IMR-90 (cell line): Measurements from ENCODE around the gene GPX6. TPM values are rescaled to one million over a fixed set of nuclear protein-coding genes. Genes with fewer than 3 reads are reported as not detected.

ENCODE experiments used
- ATAC-seq: fragments of 200-7000 bp; cut with Tn5 transposase; 2 replicates; pipeline ENCODE4 v1.9.1; 2020; ENCODE audit warnings: low read depth, mild to moderate bottlenecking, moderate library complexity
- BruUV-seq: library from RNA; stranded (reverse); fragments of 400-500 nt; replicated peaks from 2 replicates; lab custom pipeline; 2021; lab: Mats Ljungman, UMichigan
- CTCF ChIA-PET: fragments of 300-600 bp; formaldehyde crosslinking; extraction: SDS; loops from one replicate; lab custom pipeline; 2021; ENCODE audit warnings: antibody characterized with exemption; lab: Yijun Ruan, JAX
- POLR2A ChIA-PET: fragments of 300-600 bp; sonication (Branson Sonifier 250); formaldehyde crosslinking; loops from one replicate; lab custom pipeline; 2022; ENCODE audit warnings: antibody characterized with exemption; ENCODE audit not compliant: unreplicated experiment; lab: Charles Lee
- DNase-seq: peaks from one replicate; pipeline ENCODE4 v3.0.0; 2013
- H2AFZ ChIP-seq: replicated peaks from 2 replicates; pipeline ENCODE3; 2013; ENCODE audit warnings: low read length, mild to moderate bottlenecking; ENCODE audit not compliant: poor library complexity
- H2AK5ac ChIP-seq: 2 replicates; pipeline ENCODE4 v1.6.1; 2013; ENCODE audit warnings: low read depth, low read length, inconsistent platforms
- H2AK9ac ChIP-seq: replicated peaks from 2 replicates; pipeline ENCODE3; 2013; ENCODE audit warnings: mild to moderate bottlenecking, low read depth, low read length, moderate library complexity; ENCODE audit not compliant: poor library complexity
- H2BK120ac ChIP-seq: 2 replicates; pipeline ENCODE4 v1.6.1; 2013; ENCODE audit warnings: low read depth, low read length, inconsistent platforms
- H2BK15ac ChIP-seq: 3 replicates; pipeline ENCODE4 v1.6.1; 2013; ENCODE audit warnings: low read depth, low read length, inconsistent platforms
- H2BK20ac ChIP-seq: 2 replicates; pipeline ENCODE4 v1.6.1; 2013; ENCODE audit warnings: low read depth, mild to moderate bottlenecking, inconsistent platforms, low read length, moderate library complexity
- H2BK5ac ChIP-seq: 2 replicates; pipeline ENCODE4 v1.6.1; 2013; ENCODE audit warnings: mild to moderate bottlenecking, low read depth, low read length, inconsistent platforms; ENCODE audit not compliant: poor library complexity, severe bottlenecking
- H3K14ac ChIP-seq: replicated peaks from 2 replicates; pipeline ENCODE4 v1.6.1; 2013; ENCODE audit warnings: low read depth, low read length, inconsistent platforms
- H3K18ac ChIP-seq: 2 replicates; pipeline ENCODE4 v1.6.1; 2013; ENCODE audit warnings: low read depth, low read length, control low read depth
- H3K23ac ChIP-seq: 2 replicates; pipeline ENCODE4 v1.6.1; 2013; ENCODE audit warnings: low read depth, low read length, inconsistent platforms
- H3K27ac ChIP-seq: 2 replicates; pipeline ENCODE4 v1.5.1; 2013; ENCODE audit warnings: mild to moderate bottlenecking, control low read depth, low read length; ENCODE audit not compliant: insufficient read depth
- H3K27me3 ChIP-seq: 2 replicates; pipeline ENCODE4 v1.6.1; 2013; ENCODE audit warnings: low read length; ENCODE audit not compliant: control insufficient read depth, insufficient read depth
- H3K36me3 ChIP-seq: 2 replicates; pipeline ENCODE4 v1.6.1; 2013; ENCODE audit warnings: low read length, mixed read lengths; ENCODE audit not compliant: control insufficient read depth, insufficient read depth
- H3K4ac ChIP-seq: 2 replicates; pipeline ENCODE4 v1.6.1; 2013; ENCODE audit warnings: low read depth, low read length, inconsistent platforms
- H3K4me1 ChIP-seq: 2 replicates; pipeline ENCODE4 v1.6.1; 2013; ENCODE audit warnings: low read length, mixed read lengths; ENCODE audit not compliant: control insufficient read depth, insufficient read depth
- H3K4me2 ChIP-seq: 2 replicates; pipeline ENCODE4 v1.6.1; 2013; ENCODE audit warnings: low read depth, mild to moderate bottlenecking, control low read depth, low read length, moderate library complexity
- H3K4me3 ChIP-seq: 2 replicates; pipeline ENCODE4 v1.5.1; 2013; ENCODE audit warnings: low read depth, mild to moderate bottlenecking, control low read depth, low read length, moderate library complexity; ENCODE audit not compliant: insufficient read depth
- H3K56ac ChIP-seq: 2 replicates; pipeline ENCODE4 v1.6.1; 2013; ENCODE audit warnings: low read length, inconsistent platforms; ENCODE audit not compliant: insufficient read depth; ENCODE audit errors: extremely low read depth
- H3K79me1 ChIP-seq, 2 experiments: 2 replicates each; pipeline ENCODE4 v1.6.1; 2013; ENCODE audit warnings: low read length in 2 of 2, inconsistent platforms in 1 of 2, low read depth in 1 of 2
- H3K9ac ChIP-seq: 2 replicates; pipeline ENCODE4 v1.6.1; 2013; ENCODE audit warnings: low read depth, low read length, control low read depth
- H3K9me1 ChIP-seq: 2 replicates; pipeline ENCODE4 v1.6.1; 2013; ENCODE audit warnings: low read length, inconsistent platforms; ENCODE audit not compliant: insufficient read depth
- H3K9me3 ChIP-seq: 2 replicates; pipeline ENCODE4 v1.6.1; 2013; ENCODE audit warnings: low read length; ENCODE audit not compliant: control insufficient read depth, insufficient read depth
- H4K20me1 ChIP-seq: 2 replicates; pipeline ENCODE4 v1.6.1; 2013; ENCODE audit warnings: low read length, inconsistent platforms; ENCODE audit not compliant: insufficient read depth
- H4K5ac ChIP-seq: 2 replicates; pipeline ENCODE4 v1.6.1; 2013; ENCODE audit warnings: mild to moderate bottlenecking, low read depth, low read length, control low read depth
- H4K8ac ChIP-seq, 2 experiments: 2 replicates each; pipeline ENCODE4 v1.6.1; 2013; ENCODE audit warnings: low read depth in 2 of 2, low read length in 2 of 2, control low read depth in 1 of 2, inconsistent platforms in 1 of 2
- H4K91ac ChIP-seq: 2 replicates; pipeline ENCODE4 v1.6.1; 2013; ENCODE audit warnings: low read depth, low read length, inconsistent platforms; ENCODE audit not compliant: insufficient read depth
- CEBPB ChIP-seq: IDR thresholded peaks from 2 replicates; pipeline ENCODE4 v1.6.1; 2012; ENCODE audit warnings: low read depth, low read length, improper control_type of control experiment
- MAFK ChIP-seq: IDR thresholded peaks from 2 replicates; pipeline ENCODE4 v1.6.1; 2012; ENCODE audit warnings: low read depth, low read length, improper control_type of control experiment
- MAZ ChIP-seq: IDR thresholded peaks from 2 replicates; pipeline ENCODE4 v1.6.1; 2012; ENCODE audit warnings: low read depth, mild to moderate bottlenecking, low read length, improper control_type of control experiment, moderate library complexity, borderline replicate concordance
- MXI1 ChIP-seq: IDR thresholded peaks from 2 replicates; pipeline ENCODE4 v1.6.1; 2012; ENCODE audit warnings: low read depth, mild to moderate bottlenecking, low read length, moderate library complexity, borderline replicate concordance
- NFE2L2 ChIP-seq: fragments of 150-350 bp; IDR thresholded peaks from 2 replicates; pipeline ENCODE4 v1.6.1; 2016; ENCODE audit warnings: low read depth, mild to moderate bottlenecking, low read length
- POLR2A ChIP-seq: IDR thresholded peaks from 2 replicates; pipeline ENCODE4 v1.6.1; 2012; ENCODE audit warnings: mild to moderate bottlenecking, low read depth, low read length
- RAD21 ChIP-seq: IDR thresholded peaks from 2 replicates; pipeline ENCODE4 v1.6.1; 2012; ENCODE audit warnings: low read length, improper control_type of control experiment
- RCOR1 ChIP-seq: IDR thresholded peaks from 2 replicates; pipeline ENCODE4 v1.6.1; 2012; ENCODE audit warnings: mild to moderate bottlenecking, low read length, improper control_type of control experiment; ENCODE audit not compliant: insufficient replicate concordance
- RFX5 ChIP-seq: IDR thresholded peaks from 2 replicates; pipeline ENCODE4 v1.8.0; 2012; ENCODE audit warnings: low read depth, mild to moderate bottlenecking, low read length, moderate library complexity
- SMC3 ChIP-seq: fragments of 150-350 bp; IDR thresholded peaks from 2 replicates; pipeline ENCODE4 v1.6.1; 2016; ENCODE audit warnings: low read depth, mild to moderate bottlenecking, antibody characterized with exemption, low read length, moderate library complexity
- WGBS, 2 experiments: methylation state at CpG; one replicate each; pipeline versions ENCODE4 v1.1.5 to v1.1.7; 2013; ENCODE audit warnings: missing lambda C conversion rate in 2 of 2; ENCODE audit not compliant: insufficient read length in 1 of 2; ENCODE audit errors: extremely low coverage in 2 of 2; 5-methylcytosine and 5-hydroxymethylcytosine counted together
- dilution Hi-C: fragments of 300-500 bp; cut with HindIII; formaldehyde crosslinking; loops from one replicate; pipeline ENCODE4 v1.14.3; 2018; ENCODE audit warnings: low sequenced_read_pairs; ENCODE audit not compliant: unreplicated experiment
- in situ Hi-C: fragments of 300-500 bp; cut with MboI; formaldehyde crosslinking; loops from 3 replicates; pipeline ENCODE4 v1.14.3; 2019; ENCODE audit warnings: low sequenced_read_pairs, inconsistent platforms, mixed read lengths
- intact Hi-C: fragments of 100-400 bp; cut with micrococcal nuclease; formaldehyde crosslinking; loops from 2 replicates; pipeline ENCODE4 v1.10.0; 2022
- polyA plus RNA-seq, 3 experiments: library from polyadenylated mRNA; depleted of rRNA; stranded (reverse); fragments of >200 nt; gene quantifications; 2 replicates each; pipeline ENCODE4 v1.2.3, GENCODE V29; 2012; ENCODE audit warnings: low replicate concordance in 1 of 3
- total RNA-seq: library from RNA; depleted of rRNA; stranded (reverse); fragments of >200 nt; gene quantifications from 2 replicates; pipeline ENCODE4 v1.2.3, GENCODE V29; 2012
- TF ChIP-seq, protein P1 (sequence below): conservative IDR thresholded peaks from 2 replicates; pipeline ENCODE4 v1.5.1; 2012; ENCODE audit warnings: mild to moderate bottlenecking, low read depth, low read length, improper control_type of control experiment
- TF ChIP-seq, protein P2 (sequence below): fragments of 150-350 bp; IDR thresholded peaks from 2 replicates; pipeline ENCODE4 v1.6.1; 2017; ENCODE audit warnings: mild to moderate bottlenecking, antibody characterized with exemption, low read length, low read depth

The GPX6 gene
- total and polyA plus RNA-seq, 2 of the 4 experiments (the other 2 are of a cell fraction) = not detected

DNA sequence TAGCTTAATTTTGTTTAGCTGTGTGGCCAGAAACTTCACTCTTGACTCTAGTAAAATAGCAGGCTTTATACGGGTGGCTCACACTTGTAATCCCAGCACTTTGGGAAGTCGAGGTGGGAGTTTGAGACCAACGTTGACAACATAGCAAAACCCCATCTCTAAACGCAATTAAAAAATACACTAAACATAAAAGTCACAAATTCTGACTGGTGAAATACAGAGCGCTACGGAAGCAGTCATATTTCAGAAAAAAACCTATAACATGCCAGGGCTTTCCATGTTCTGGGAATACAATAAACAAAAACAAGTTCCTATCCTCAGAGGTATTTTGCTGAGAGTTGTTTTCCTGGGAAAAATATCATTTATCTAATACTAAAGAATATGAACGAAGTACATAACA lies 47.5 kb downstream of the GPX6 start:
- Histone ChIP-seq H4K91ac (no peak overlapping the region), H3K4me2 (no peak overlapping the region), H2BK15ac (no peak overlapping the region), H3K9me3 (no peaks in the 10 kb centered on the region), H3K18ac (no peak overlapping the region), H3K36me3 (no peaks in the 10 kb centered on the region), H2BK20ac (no peak overlapping the region), H3K9ac (no peak overlapping the region), H2AFZ (no peak overlapping the region), H2BK120ac (no peak overlapping the region), H4K20me1 (no peaks in the 10 kb centered on the region), H3K27me3 (no peaks in the 10 kb centered on the region), H3K9me1 (no peaks in the 10 kb centered on the region), H2AK5ac (no peak overlapping the region), H3K27ac (no peak overlapping the region), H2AK9ac (no peak overlapping the region), H4K5ac (no peak overlapping the region), H3K23ac (no peak overlapping the region), H3K14ac (no peak overlapping the region), H4K8ac (no peak overlapping the region), H2BK5ac (no peak overlapping the region), H3K4me1 (no peaks in the 10 kb centered on the region), H3K4ac (no peak overlapping the region), H3K4me3 (no peak overlapping the region), H3K56ac (no peak overlapping the region), H3K79me1 (no peaks in the 10 kb centered on the region)
- ChIA-PET CTCF (no interaction called here), POLR2A (no interaction called here)
- WGBS, 2 experiments = no CpG with 5 or more reads among the region's 7 CpGs
- in situ Hi-C loops = no loop called here
- TF ChIP-seq, protein P1, sequence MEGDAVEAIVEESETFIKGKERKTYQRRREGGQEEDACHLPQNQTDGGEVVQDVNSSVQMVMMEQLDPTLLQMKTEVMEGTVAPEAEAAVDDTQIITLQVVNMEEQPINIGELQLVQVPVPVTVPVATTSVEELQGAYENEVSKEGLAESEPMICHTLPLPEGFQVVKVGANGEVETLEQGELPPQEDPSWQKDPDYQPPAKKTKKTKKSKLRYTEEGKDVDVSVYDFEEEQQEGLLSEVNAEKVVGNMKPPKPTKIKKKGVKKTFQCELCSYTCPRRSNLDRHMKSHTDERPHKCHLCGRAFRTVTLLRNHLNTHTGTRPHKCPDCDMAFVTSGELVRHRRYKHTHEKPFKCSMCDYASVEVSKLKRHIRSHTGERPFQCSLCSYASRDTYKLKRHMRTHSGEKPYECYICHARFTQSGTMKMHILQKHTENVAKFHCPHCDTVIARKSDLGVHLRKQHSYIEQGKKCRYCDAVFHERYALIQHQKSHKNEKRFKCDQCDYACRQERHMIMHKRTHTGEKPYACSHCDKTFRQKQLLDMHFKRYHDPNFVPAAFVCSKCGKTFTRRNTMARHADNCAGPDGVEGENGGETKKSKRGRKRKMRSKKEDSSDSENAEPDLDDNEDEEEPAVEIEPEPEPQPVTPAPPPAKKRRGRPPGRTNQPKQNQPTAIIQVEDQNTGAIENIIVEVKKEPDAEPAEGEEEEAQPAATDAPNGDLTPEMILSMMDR = no peak
- no peak for TF ChIP-seq RAD21
- no peak for TF ChIP-seq SMC3
- no peak for TF ChIP-seq MAFK
- TF ChIP-seq, protein P2, sequence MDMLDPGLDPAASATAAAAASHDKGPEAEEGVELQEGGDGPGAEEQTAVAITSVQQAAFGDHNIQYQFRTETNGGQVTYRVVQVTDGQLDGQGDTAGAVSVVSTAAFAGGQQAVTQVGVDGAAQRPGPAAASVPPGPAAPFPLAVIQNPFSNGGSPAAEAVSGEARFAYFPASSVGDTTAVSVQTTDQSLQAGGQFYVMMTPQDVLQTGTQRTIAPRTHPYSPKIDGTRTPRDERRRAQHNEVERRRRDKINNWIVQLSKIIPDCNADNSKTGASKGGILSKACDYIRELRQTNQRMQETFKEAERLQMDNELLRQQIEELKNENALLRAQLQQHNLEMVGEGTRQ = no peak
- TF ChIP-seq MAZ = no peak
- no peak for TF ChIP-seq CEBPB
- no peak for TF ChIP-seq RCOR1
- TF ChIP-seq POLR2A = no peak
- no peak for TF ChIP-seq MXI1
- no peak for TF ChIP-seq RFX5
- no peak for TF ChIP-seq NFE2L2
- ATAC-seq (no peak), DNase-seq (no peak)
- intact Hi-C loops = no loop called here
- no TSS peak for BruUV-seq
- dilution Hi-C loops = no loop called here
